Measurements from ENCODE around the gene LAMB4.

Gene LAMB4

GRCh38 chr7:108142675-108143259 is 12.6 kb upstream of the LAMB4 start:
- no peak for DNase-seq

GRCh38 chr7:108142180-108142579 is 12.0 kb upstream of the LAMB4 start:
- DNase-seq = no peak

GRCh38 chr7:108140671-108141070 is 10.5 kb upstream of the LAMB4 start:
- no peak for DNase-seq

GRCh38 chr7:108138911-108139310 is 8.8 kb upstream of the LAMB4 start:
- DNase-seq = no peak

- DNase-seq = no peak
Observed at GRCh38 chr7:108137993-108138392, 7.8 kb upstream of the LAMB4 start.

- DNase-seq = no peak
Observed at GRCh38 chr7:108137040-108137439, 6.9 kb upstream of the LAMB4 start.

GRCh38 chr7:108136191-108136688 is 6.1 kb upstream of the LAMB4 start:
- no peak for DNase-seq

- DNase-seq = no peak
Observed at GRCh38 chr7:108135446-108136190, 5.5 kb upstream of the LAMB4 start.

- DNase-seq = no peak
Observed at GRCh38 chr7:108134486-108134885, 4.3 kb upstream of the LAMB4 start.

GRCh38 chr7:108132551-108133265 is 2.5 kb upstream of the LAMB4 start:
- DNase-seq = no peak

- DNase-seq = no peak
Observed at GRCh38 chr7:108129018-108129965, 869 bp downstream of the LAMB4 start.

- no peak for DNase-seq
Observed at GRCh38 chr7:108128514-108128913, 1.6 kb downstream of the LAMB4 start.

GRCh38 chr7:108127461-108127860 is 2.7 kb downstream of the LAMB4 start:
- no peak for DNase-seq

- no peak for DNase-seq
Observed at GRCh38 chr7:108124820-108125219, 5.3 kb downstream of the LAMB4 start.

GRCh38 chr7:108122181-108122580 is 8.0 kb downstream of the LAMB4 start:
- DNase-seq = no peak

GRCh38 chr7:108120933-108121332 is 9.2 kb downstream of the LAMB4 start:
- no peak for DNase-seq

- DNase-seq = no peak
Observed at GRCh38 chr7:108120196-108120595, 10.0 kb downstream of the LAMB4 start.

- no peak for DNase-seq
Observed at GRCh38 chr7:108118959-108119358, 11.2 kb downstream of the LAMB4 start.

GRCh38 chr7:108114117-108114841 is 15.9 kb downstream of the LAMB4 start:
- DNase-seq = no peak

- no peak for DNase-seq
Observed at GRCh38 chr7:108112683-108113082, 17.5 kb downstream of the LAMB4 start.

GRCh38 chr7:108109221-108109908 is 20.8 kb downstream of the LAMB4 start:
- DNase-seq = no peak
